ENCODE measurements around the gene CTNNA3. TPM values are rescaled to one million over a fixed set of nuclear protein-coding genes. Genes with fewer than 3 reads are reported as not detected.

CTNNA3 gene
- total RNA-seq, 4 donors from 2014 or later: 14.3 to 49.5 (median 24.2) TPM

- DNase-seq (no peak), ATAC-seq (no peak)
- in situ Hi-C loops (cut with MboI; ENCODE audit: low sequenced_read_pairs in 4 of 4) (no loop called here), intact Hi-C loops (cut with DNase I; ENCODE audit: low total_unique reads) (no loop called here)
- Histone ChIP-seq H3K4me1 (peaks cover 0 to 7% of the 10 kb centered on the region in 2 donors), H3K27ac (no peak overlapping the region), H3K9me3 (no peaks in the 10 kb centered on the region), H3K4me3 (no peak overlapping the region), H3K36me3 (no peaks in the 10 kb centered on the region), H3K27me3 (no peaks in the 10 kb centered on the region)
- TF ChIP-seq CTCF (IDR thresholded peaks at IDR 0.05 in 4 of 5, conservative IDR thresholded peaks at IDR 0.05 in 1 of 5) (no peak), POLR2A (IDR thresholded peaks at IDR 0.05) (no peak)
Observed at GRCh38 chr10:67476201-67476600, 219.8 kb downstream of the CTNNA3 start.

GRCh38 chr10:67473850-67474633, 222.0 kb downstream of the CTNNA3 start:
- TF ChIP-seq POLR2A (IDR thresholded peaks at IDR 0.05): no peak
- no peak for TF ChIP-seq CTCF (IDR thresholded peaks at IDR 0.05 in 4 of 5, conservative IDR thresholded peaks at IDR 0.05 in 1 of 5)
- ATAC-seq (no peak), DNase-seq (no peak)
- H3K27ac ChIP-seq: no peak overlapping the region
- no peaks in the 10 kb centered on the region for H3K36me3 ChIP-seq
- intact Hi-C loops (cut with DNase I; ENCODE audit: low total_unique reads): no loop called here
- no peaks in the 10 kb centered on the region for H3K27me3 ChIP-seq
- no peak overlapping the region for H3K4me3 ChIP-seq
- in situ Hi-C loops (cut with MboI; ENCODE audit: low sequenced_read_pairs in 4 of 4): no loop called here
- peaks cover 0 to 7% of the 10 kb centered on the region in 2 donors for H3K4me1 ChIP-seq
- H3K9me3 ChIP-seq: no peaks in the 10 kb centered on the region

- Histone ChIP-seq H3K9me3 (no peaks in the 10 kb centered on the region), H3K27ac (no peak overlapping the region), H3K4me1 (peaks cover 0 to 7% of the 10 kb centered on the region in 2 donors), H3K4me3 (no peak overlapping the region), H3K36me3 (no peaks in the 10 kb centered on the region), H3K27me3 (no peaks in the 10 kb centered on the region)
- ATAC-seq (no peak), DNase-seq (no peak)
- intact Hi-C loops (cut with DNase I; ENCODE audit: low total_unique reads): no loop called here
- in situ Hi-C loops (cut with MboI; ENCODE audit: low sequenced_read_pairs in 4 of 4): no loop called here
- TF ChIP-seq CTCF (IDR thresholded peaks at IDR 0.05 in 4 of 5, conservative IDR thresholded peaks at IDR 0.05 in 1 of 5): no peak
- TF ChIP-seq POLR2A (IDR thresholded peaks at IDR 0.05): no peak
Observed at GRCh38 chr10:67471022-67471421, 225.0 kb downstream of the CTNNA3 start.

GRCh38 chr10:67464278-67464677, 231.7 kb downstream of the CTNNA3 start:
- H3K27ac ChIP-seq: no peak overlapping the region
- in situ Hi-C loops (cut with MboI; ENCODE audit: low sequenced_read_pairs in 4 of 4) (no loop called here), intact Hi-C loops (cut with DNase I; ENCODE audit: low total_unique reads) (no loop called here)
- no peaks in the 10 kb centered on the region for H3K27me3 ChIP-seq
- DNase-seq: no peak
- no peak for TF ChIP-seq CTCF (IDR thresholded peaks at IDR 0.05 in 4 of 5, conservative IDR thresholded peaks at IDR 0.05 in 1 of 5)
- TF ChIP-seq POLR2A (IDR thresholded peaks at IDR 0.05): no peak
- no peak overlapping the region for H3K4me3 ChIP-seq
- ATAC-seq: no peak
- H3K9me3 ChIP-seq: no peaks in the 10 kb centered on the region
- no peaks in the 10 kb centered on the region for H3K36me3 ChIP-seq
- no peaks in the 10 kb centered on the region for H3K4me1 ChIP-seq
